NCI-H748 (cell line): Measurements from ENCODE around the gene CNTNAP2.
"Not testable (repeated sequence)": the region's sequence is repeated elsewhere in the genome, so short reads cannot be mapped to it uniquely, and the experiment has no call there.

Experiments used
- DNase-seq: peaks from one replicate; lab custom pipeline; 2025; ENCODE audit not compliant: unreplicated experiment; lab: John Stamatoyannopoulos, UW

CNTNAP2 gene

DNA sequence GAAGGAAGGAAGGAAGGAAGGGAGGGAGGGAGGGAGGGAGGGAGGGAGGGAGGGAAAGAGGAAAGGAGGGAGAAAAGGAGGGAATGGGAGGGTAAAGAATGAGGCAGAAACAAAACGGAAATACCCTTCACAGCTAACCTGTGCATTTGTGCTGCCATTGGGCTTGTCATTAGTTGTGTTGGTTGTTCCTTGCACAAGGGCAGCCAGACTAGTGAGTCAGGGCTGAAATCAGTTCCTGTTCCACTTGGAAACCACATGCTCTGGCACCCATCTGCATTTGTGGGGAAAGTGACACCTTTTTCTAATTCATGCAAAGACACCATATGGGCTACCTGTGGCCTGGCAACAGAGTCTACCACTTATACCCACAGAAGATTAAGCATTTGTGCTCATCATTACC is 1469.9 kb downstream of the CNTNAP2 start:
- DNase-seq: no peak

DNA sequence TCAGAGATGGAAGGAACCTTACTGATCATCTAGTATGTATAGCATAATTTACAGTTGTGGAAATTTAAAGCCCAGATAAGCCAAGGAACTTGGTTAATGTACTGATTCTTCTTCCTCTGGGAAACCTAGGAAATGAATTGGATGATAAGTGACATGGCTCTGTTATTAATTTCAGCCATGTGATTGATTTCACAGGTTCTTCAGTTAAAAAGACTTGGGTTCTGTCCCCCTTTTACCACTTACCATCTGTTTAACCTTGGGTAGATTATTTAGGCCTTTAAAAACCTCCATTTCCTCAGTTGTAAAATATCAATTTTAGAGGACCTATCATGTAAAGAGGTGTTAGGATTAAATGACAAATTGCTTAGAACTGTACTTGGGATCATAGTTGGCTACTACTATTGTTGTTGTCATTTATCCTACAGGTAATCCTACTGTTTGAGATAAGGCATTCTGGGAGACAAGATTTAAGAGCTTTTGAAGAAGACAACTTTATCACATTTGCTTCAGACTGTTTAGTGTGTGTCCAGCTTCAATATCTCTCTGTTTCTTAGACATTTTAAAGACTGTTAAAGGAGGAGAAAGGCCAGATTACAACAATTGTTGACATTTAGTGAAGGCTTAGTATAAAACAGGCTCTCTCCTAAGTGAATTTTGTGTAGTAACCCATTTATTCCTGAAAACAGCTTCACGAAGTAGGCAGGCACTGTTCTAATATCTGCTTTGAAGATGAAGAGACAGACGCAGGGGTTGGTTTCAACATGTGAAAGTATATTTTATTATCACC is 1476.9 kb downstream of the CNTNAP2 start:
- no peak for DNase-seq

DNA sequence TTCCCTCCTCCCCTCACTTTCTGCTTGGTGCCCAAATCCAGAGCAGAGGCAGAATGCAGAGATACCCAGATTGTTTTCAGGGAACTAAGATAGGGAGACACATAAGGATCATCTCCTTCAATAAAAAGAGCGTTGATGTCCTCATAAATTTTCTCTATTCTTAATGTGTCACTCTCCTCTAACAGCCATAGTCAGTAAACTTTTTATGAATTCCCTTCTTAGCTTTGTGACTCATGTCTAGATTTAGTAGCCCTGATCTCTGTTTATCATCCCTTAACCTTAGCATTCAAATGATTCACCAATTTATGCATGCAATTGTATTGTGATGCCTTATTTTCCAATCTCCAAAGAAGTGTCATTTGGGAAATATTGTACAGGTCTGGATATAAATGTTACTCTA is 1478.4 kb downstream of the CNTNAP2 start:
- DNase-seq: no peak

DNA sequence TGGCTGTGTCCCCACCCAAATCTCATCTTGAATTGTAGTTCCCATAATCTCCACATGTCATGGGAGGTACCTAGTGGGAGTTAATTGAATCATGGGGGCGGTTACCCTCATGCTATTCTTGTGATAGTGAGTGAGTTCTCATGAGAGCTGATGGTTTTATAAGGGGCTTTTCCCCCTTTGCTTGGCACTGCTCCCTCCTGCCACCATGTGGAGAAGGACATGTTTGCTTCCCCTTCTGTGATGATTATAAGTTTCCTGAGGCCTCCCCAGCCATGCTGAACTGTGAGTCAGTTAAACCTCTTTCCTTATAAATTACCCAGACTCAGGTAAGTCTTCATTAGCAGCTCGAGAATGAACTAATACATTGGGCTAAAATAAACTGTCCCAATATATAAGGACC is 1482.1 kb downstream of the CNTNAP2 start:
- DNase-seq: not testable (repeated sequence)

DNA sequence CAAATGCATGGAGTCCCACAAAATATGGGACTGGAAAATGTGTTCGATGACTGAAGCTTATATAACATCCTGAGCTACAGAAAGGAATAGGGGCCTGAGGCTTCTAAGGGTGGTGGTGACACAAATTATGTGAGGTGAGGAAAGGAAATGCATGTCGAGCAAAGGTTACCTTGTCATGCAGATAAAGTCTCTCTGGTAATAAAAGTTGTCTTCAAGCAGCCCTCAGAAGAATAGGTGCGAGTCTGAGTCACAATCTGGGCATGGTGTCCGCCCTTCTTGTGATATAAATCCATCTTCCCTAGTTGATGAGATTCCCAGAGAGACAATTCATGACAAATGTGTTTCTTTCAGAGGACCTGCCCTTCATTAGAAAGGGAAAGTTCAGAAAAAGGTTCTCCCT is 1488.7 kb downstream of the CNTNAP2 start:
- no peak for DNase-seq

DNA sequence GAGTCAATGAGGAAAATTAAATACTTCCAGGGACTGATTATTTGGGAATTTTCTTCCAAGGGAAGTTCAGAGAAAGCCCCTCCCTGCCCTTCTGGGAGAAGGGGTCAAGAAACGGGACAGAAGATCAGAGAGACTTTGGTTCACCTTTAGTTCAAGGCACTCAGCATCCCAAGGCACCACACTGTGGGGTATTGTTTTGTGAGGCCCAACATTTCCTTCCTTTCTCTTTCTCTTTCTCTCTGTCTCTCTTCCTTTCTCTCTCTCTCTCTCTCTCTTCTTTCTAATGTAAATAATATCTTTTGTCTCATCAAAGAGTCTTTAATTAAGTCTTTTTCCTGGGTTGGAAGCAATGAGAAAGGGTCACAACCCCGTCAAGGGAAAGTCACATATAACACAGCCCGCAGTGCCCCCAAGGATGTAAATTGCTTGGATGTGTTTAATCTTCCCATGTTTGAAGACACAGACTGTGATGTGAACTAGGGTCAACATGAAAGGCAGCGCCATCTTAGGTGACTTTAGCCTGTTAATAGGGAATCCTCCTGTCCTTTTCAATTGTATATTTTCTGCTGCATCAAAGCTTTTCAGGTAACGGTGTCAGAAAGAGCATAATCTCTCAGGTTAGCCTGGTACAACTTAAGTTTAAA is 1490.7 kb downstream of the CNTNAP2 start:
- DNase-seq: no peak

DNA sequence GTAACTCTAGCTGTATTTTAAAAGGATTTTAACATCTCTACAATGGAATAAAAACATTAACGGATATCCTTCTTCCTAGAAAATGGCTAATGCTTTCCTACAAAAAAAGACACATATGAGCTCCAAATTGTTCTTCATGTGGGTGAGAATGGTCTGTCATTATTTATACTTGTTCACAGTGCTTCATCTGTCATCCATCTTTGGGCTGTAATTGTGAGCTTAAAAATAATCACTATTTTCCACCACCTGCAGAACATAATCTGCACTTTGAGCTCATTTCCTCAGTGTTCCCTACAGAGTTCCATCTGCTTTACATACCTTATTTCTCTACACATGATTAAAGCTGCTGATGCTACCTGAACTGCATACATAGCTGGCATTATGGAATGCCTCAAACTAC is 1494.8 kb downstream of the CNTNAP2 start:
- DNase-seq: no peak

DNA sequence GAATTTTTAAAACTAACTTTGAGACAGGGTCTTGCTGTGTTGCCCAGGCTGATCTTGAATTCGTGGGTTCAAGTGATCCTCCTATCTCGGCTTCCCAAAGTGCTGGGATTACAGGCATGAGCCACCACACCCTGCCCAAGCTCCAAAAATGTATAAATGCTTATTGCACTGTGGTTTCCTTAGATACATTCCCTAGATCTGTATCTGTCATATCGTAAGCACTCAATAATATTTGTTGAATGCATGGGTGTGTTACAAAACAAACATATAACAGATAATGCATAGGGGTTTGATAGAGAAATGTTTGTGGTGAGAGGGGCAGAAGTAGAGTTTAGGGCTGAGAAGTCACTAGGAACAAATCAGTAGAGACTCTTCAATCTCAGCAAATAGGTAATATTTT is 1518.7 kb downstream of the CNTNAP2 start:
- no peak for DNase-seq

DNA sequence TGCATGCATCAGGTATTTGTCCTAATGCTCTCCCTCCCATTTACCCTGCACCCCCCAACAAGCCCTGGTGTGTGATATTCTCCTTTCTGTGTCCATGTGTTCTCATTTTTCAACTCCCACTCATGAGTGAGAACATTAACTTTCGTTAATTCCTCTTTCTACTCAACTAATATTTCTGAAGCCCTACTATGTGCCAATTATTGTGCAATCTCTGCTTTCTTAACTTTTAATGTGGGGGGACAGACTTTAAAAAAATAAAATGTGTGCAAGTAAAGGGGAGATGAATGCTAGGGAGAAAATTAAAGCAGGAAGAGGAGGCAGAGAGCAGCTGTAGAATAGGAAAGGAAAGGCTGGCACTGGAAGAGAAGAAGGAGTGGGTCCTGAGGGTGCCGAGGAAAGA is 1520.0 kb downstream of the CNTNAP2 start:
- DNase-seq: no peak

DNA sequence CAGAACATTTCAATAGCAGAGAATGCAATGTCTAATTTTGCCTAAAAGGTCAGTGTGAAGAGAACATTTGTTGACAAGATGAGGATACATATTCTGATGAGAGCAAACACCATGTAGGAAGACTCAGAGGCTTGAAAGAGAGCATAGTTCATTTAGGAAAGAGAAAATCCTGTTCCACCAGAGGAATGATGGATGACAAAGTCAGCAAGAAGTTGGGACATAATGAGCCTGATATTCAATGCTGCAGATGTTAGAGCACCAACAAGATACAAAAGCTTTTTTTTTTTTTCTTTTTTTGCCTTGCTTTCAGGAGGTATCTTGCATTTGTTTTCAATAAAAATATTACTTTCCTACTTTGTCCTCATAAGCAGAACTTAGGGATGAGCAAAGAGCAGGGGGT is 1522.0 kb downstream of the CNTNAP2 start:
- no peak for DNase-seq

DNA sequence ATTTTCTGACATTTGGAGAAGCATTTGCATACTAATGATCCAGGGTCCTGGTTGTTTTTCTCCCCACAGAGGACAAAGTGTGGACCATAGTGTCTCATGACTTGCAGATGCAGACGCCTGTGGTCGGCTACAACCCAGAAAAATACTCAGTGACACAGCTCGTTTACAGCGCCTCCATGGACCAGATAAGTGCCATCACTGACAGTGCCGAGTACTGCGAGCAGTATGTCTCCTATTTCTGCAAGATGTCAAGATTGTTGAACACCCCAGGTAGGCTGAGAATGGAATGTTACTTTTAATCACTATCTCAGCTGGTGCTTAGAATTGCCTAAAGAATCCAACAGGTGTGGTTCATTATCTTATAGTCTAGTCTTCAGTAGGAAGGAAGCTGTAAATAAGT is 1522.4 kb downstream of the CNTNAP2 start:
- no peak for DNase-seq

DNA sequence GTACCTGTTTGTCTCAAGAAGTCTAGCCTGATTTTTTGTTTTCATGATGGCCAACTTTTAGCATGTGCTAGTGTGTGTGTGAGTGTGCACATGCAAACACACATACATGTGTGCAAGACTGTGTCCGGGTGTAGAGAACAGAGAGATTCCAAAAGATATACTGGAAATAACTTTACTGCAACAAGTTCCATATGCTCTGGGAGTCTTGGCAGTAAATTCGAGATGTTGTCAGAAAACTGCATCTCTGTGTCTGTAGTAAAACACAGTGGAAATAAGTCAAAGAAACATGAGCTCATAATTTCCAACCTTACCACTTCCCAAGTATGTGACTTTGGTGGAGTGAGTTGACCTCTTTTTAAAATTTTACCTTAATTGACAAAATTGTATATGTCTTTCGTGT is 1523.2 kb downstream of the CNTNAP2 start:
- DNase-seq: no peak

DNA sequence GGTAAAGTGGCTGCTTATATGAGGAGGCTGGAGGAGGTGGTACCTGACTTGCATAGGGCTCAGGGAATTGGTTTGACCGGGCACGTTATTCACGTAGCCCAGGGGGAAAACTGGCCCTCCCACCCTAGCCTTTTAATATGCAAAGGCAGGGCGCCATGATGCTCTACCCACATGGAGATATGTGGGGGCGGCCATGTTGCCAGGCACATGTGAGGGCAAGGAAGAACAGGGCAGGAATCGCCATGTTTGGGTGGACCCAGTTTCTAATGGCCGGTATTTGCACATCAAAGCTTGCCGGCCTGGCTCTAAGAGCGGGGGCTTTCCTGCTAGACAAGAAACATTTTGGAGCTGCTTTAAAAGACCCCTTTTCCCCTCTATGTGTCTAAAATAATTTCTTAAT is 1524.2 kb downstream of the CNTNAP2 start:
- DNase-seq: no peak

DNA sequence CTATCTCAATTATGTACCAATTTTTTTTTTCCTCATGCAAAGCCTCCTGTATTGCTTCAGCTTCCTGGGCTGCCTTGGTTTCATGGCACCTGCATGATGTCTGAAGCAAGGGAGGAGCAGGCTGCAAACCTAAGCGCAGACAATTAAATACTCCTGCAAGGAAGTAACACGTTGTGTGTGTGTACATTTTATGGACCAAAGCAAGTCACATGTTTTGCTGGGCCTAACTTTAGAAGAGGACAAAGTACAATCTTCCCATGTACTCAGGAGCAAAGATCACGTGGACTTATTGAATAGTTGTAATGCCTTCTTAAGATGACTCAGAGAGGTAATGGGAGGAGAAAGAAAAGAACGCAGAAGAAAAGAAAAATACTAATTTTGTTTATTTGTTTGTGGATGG is 1530.0 kb downstream of the CNTNAP2 start:
- no peak for DNase-seq

DNA sequence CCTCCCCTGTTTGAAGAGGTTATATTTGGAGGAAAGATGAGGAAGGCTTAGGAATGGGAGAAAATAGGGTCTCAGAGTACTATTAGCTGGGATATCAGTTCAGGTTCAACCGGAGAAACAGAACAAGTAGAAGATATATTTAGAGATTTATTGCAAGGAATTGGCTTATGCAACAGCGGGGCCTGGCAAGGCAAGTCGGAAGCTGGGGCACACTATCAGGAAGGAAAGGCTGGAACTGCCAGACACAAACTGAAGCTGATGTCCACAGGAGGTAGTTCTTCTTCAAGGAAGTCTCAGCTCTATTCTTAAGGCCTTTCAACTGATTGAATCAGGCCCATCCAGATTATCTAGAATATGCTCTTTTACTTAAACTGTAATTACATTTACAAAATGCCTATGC is 1534.4 kb downstream of the CNTNAP2 start:
- DNase-seq: no peak

DNA sequence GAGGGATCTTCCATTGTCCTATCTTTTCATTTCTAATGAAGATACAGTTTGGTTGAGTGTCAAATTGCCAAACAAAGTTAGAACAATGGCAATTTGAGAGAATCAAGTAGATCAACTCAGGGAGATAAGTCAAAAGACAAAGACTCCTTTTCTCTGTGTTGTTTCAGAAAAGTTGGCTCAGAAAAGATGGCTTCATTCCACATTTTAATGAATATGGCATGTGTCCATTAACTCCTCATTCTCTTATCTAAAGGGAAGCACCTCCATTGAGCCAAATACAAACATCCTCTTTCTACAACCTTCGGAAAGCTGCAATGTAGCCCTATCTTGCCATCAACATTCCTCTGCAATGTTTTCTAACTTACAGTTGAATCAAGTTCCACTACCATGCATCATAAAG is 1535.0 kb downstream of the CNTNAP2 start:
- DNase-seq: no peak

DNA sequence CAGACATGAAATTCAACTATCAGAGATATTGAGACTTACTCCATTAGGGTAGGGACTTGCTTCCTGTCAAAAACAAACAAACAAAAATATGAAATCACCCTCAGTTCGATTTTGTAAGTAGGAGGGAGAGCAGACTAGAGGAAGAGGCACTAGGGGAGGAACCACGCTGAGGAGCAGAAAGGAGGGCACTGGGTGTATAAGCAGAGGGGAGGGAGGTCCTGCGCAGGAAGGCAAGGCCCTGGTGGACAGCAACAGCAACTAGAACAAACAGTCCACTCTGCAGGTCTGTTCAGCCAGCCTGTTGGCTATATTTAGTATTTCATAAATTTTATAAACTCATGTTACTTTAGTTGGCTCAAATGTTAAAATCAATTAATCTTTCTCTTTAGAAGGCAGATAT is 1536.9 kb downstream of the CNTNAP2 start:
- no peak for DNase-seq

DNA sequence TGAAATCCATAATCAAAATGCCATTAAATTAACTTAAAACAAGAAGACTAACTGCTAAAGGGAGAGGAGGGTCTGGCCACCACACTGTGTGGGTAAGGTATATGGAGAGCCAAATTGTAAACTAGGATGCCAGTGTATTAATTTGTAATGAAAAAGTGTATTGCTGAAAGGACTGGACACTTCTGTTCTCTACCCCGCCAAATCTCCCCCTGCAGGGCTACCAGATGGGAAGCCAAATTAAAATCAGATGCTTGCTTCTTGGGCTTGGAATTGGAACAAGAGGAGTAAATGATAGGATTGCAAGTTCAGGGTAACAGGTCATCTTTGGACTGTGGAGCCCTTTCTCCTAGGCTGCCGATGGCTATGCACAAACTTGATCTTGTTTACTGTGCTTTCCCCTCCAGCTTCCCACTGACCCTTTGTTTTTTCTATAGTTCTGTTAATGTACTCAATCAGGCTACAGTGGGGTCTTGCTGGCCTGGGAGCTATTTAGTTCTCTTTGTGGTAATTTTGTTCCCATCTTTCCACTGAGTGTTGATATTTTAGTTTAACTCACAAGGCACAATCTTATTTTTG is 1541.9 kb downstream of the CNTNAP2 start:
- DNase-seq: no peak

DNA sequence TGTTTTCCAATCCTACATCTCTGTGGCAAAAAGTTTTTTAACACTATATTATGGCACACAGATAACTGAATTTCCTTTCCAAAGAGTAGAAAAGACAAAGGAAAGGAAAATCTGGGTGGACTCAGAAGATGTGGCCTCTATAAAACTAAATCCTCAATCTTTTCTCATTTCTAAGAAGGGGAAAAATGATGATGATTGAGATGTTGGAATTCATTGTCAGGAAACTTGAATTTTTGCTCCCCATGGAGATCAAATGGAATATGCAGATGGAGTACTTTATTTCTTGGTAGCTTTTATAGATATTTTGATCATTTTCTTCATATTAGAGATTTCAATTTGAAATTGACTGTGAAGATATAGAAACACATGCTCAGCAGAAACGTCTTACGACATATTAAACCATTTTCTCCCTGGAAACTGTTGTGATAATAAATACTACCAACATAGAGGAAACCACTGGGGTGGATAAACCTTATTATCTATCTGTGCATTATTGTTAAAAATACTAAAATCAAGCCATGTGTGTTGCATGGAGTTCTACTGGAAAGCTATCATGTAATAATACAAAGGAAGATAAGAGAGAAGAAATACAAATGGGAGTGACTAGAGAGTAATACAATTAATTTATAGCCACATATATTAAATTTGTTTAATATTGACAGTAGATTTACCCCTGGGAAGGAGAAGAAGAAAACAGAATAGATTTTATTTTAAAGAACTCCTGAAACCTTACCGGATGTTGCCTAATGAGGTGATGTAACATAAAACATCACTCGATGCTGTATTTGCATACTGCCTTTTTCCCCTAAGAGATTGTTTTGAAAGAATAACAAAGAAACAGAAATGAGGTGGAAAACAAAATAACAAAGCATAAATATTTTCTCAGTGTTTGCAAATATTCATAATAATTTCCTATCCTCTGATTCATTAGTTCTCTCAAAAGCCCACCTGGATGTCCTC is 1542.7 kb downstream of the CNTNAP2 start:
- DNase-seq: no peak

DNA sequence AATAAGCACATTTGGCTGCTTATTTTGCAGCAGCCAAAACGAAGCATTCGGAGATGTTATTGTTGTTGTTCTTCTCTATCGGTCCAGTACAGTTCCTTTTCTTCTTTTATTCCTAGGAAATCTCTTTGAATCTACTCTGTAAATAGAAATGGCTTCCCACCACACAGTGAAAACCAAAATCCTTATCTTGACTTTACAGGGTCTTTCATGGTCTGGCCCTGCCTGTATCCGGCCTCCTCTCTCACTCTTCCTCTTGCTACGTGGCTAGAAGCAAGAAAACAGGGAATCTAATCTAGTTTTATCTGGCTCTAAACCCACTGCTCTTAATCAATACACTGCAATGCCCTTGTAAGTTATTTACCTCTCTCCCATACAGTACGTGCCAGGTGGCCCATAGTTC is 1547.9 kb downstream of the CNTNAP2 start:
- DNase-seq: no peak

DNA sequence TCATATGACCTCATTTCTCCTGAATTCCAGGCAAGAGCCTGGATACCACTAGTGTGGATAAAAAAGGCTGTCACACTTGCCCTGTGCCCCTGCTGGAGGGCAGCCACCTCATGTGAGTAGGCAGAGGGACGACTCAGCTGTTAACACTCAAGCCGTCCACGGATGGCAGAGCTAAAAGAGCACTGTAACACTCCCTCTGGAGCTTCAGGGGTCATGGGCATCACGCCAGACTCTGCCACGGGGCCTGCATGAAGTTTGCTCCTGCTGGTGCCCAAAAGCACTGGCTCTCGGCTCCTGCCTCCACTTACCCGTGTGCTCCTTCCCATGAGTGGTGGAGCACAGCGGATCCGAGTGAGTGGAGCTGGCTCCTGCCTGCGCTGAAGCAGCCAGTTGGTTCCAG is 1554.2 kb downstream of the CNTNAP2 start:
- DNase-seq: no peak
